NCI-H2107 (cell line): ENCODE data around the gene NOS1AP.

Experiments used
- DNase-seq: peaks from one replicate; lab custom pipeline; 2025; lab: John Stamatoyannopoulos, UW

The NOS1AP gene

GRCh38 chr1:162386292-162387225 is 317.1 kb downstream of the NOS1AP start:
- no peak for DNase-seq

- DNase-seq: no peak
These were observed 318.0 kb downstream of the NOS1AP start for GRCh38 chr1:162387226-162388082.

GRCh38 chr1:162388083-162388594 is 318.6 kb downstream of the NOS1AP start:
- DNase-seq: no peak

GRCh38 chr1:162388615-162389014 is 319.1 kb downstream of the NOS1AP start:
- DNase-seq: no peak

- no peak for DNase-seq
These were observed 319.7 kb downstream of the NOS1AP start for GRCh38 chr1:162389021-162389818.

- DNase-seq: no peak
These were observed 320.5 kb downstream of the NOS1AP start for GRCh38 chr1:162389971-162390370.

GRCh38 chr1:162390396-162391185 is 321.1 kb downstream of the NOS1AP start:
- no peak for DNase-seq

GRCh38 chr1:162391790-162392563 is 322.5 kb downstream of the NOS1AP start:
- DNase-seq: no peak

GRCh38 chr1:162396201-162396906 is 326.9 kb downstream of the NOS1AP start:
- no peak for DNase-seq

GRCh38 chr1:162397039-162397448 is 327.6 kb downstream of the NOS1AP start:
- no peak for DNase-seq

- DNase-seq: no peak
These were observed 328.6 kb downstream of the NOS1AP start for GRCh38 chr1:162397943-162398560.

- no peak for DNase-seq
These were observed 329.6 kb downstream of the NOS1AP start for GRCh38 chr1:162398999-162399580.

GRCh38 chr1:162400790-162401355 is 331.4 kb downstream of the NOS1AP start:
- DNase-seq: no peak

GRCh38 chr1:162404550-162405160 is 335.2 kb downstream of the NOS1AP start:
- no peak for DNase-seq

GRCh38 chr1:162405800-162406199 is 336.3 kb downstream of the NOS1AP start:
- DNase-seq: no peak

GRCh38 chr1:162406811-162407210 is 337.3 kb downstream of the NOS1AP start:
- no peak for DNase-seq

- no peak for DNase-seq
These were observed 338.0 kb downstream of the NOS1AP start for GRCh38 chr1:162407539-162407938.

- DNase-seq: no peak
These were observed 342.5 kb downstream of the NOS1AP start, which contains the start of gene SH2D1B for GRCh38 chr1:162412002-162412401. TSS of gene SH2D1B (minus strand) at chr1:162412136. CDS start at chr1:162412016, 120 bp downstream.
